SU-DHL-6 (cell line): ENCODE measurements around the gene PRND.
"Not testable (repeated sequence)": the region's sequence is repeated elsewhere in the genome, so short reads cannot be mapped to it uniquely, and the experiment has no call there.

Source experiments
- H2AFZ ChIP-seq: fragments of 200-600 bp; sonication (generic); 2 replicates; pipeline ENCODE4 v1.6.1; 2014; ENCODE audit warnings: low read depth, mild to moderate bottlenecking, moderate library complexity, mixed read lengths, antibody characterized with exemption, low read length; ENCODE audit not compliant: severe bottlenecking
- H3F3A ChIP-seq: fragments of 200-600 bp; shearing (Covaris generic); 2 replicates; pipeline ENCODE4 v1.6.0; 2016; ENCODE audit warnings: antibody characterized with exemption, mild to moderate bottlenecking; ENCODE audit not compliant: insufficient read depth
- H3K27ac ChIP-seq: fragments of 200-600 bp; sonication (generic); 2 replicates; pipeline ENCODE4 v1.5.1; 2016; ENCODE audit warnings: low read depth, mild to moderate bottlenecking, low read length, moderate library complexity, mixed read lengths
- H3K27me3 ChIP-seq: fragments of 200-600 bp; sonication (generic), shearing (Covaris generic); 2 replicates; pipeline ENCODE4 v1.6.0; 2014; ENCODE audit warnings: mild to moderate bottlenecking, low read length
- H3K36me3 ChIP-seq: fragments of 200-600 bp; sonication (generic); 2 replicates; pipeline ENCODE4 v1.6.1; 2014; ENCODE audit warnings: mild to moderate bottlenecking, low read length, mixed read lengths
- H3K4me2 ChIP-seq: fragments of 300-600, 200-600 bp; shearing (Covaris generic), sonication (generic); 2 replicates; pipeline ENCODE4 v1.6.0; 2014; ENCODE audit warnings: low read length, low read depth, mild to moderate bottlenecking; ENCODE audit not compliant: poor library complexity, severe bottlenecking
- H3K4me3 ChIP-seq: fragments of 200-600 bp; sonication (generic); 2 replicates; pipeline ENCODE4 v1.5.1; 2014; ENCODE audit warnings: antibody characterized with exemption, low read length, mild to moderate bottlenecking, mixed read lengths; ENCODE audit not compliant: insufficient read depth, poor library complexity, severe bottlenecking
- H3K79me2 ChIP-seq: fragments of 200-600 bp; sonication (generic); 2 replicates; pipeline ENCODE4 v1.6.1; 2014; ENCODE audit warnings: mild to moderate bottlenecking, low read length, moderate library complexity; ENCODE audit not compliant: insufficient read depth
- H3K9ac ChIP-seq: fragments of 200-600 bp; sonication (generic); 2 replicates; pipeline ENCODE4 v1.7.0; 2014; ENCODE audit warnings: mild to moderate bottlenecking, low read length
- H3K9me2 ChIP-seq: fragments of 200-600 bp; sonication (generic); replicated peaks from 2 replicates; pipeline ENCODE4 v1.6.1; 2014; ENCODE audit warnings: low read length; ENCODE audit not compliant: insufficient read depth
- H3K9me3 ChIP-seq: fragments of 200-600 bp; sonication (generic); 2 replicates; pipeline ENCODE4 v1.6.1; 2014; ENCODE audit warnings: low read length, mixed read lengths; ENCODE audit not compliant: insufficient read depth
- H4K20me1 ChIP-seq: fragments of 200-600 bp; sonication (generic); 2 replicates; pipeline ENCODE4 v1.6.1; 2014; ENCODE audit warnings: low read depth, mild to moderate bottlenecking, antibody characterized with exemption, low read length, moderate library complexity, mixed read lengths
- CTCF ChIP-seq: fragments of 200-600 bp; sonication (generic); IDR thresholded peaks from one replicate; pipeline ENCODE4 v1.5.1; 2017; ENCODE audit warnings: antibody characterized with exemption, mild to moderate bottlenecking, low read length, moderate library complexity; ENCODE audit not compliant: insufficient read depth, poor library complexity, severe bottlenecking
- EZH2phosphoT487 ChIP-seq: fragments of 200-600 bp; sonication (generic), shearing (Covaris generic); conservative IDR thresholded peaks from 2 replicates; pipeline ENCODE4 v1.6.1; 2018; ENCODE audit warnings: mild to moderate bottlenecking, antibody characterized with exemption, low read length, moderate library complexity, mixed read lengths

PRND gene

GRCh38 chr20:4722571-4722970 is 862 bp downstream of the PRND start:
- Histone ChIP-seq H3F3A (no peaks in the 10 kb centered on the region), H4K20me1 (no peaks in the 10 kb centered on the region), H2AFZ (no peak overlapping the region), H3K9me3 (no peaks in the 10 kb centered on the region), H3K27ac (no peak overlapping the region), H3K79me2 (no peaks in the 10 kb centered on the region), H3K9me2 (no peaks in the 10 kb centered on the region), H3K27me3 (no peaks in the 10 kb centered on the region), H3K9ac (no peak overlapping the region), H3K36me3 (no peaks in the 10 kb centered on the region), H3K4me3 (no peak overlapping the region), H3K4me2 (no peak overlapping the region)
- TF ChIP-seq EZH2phosphoT487 (no peak), CTCF (no peak)

- Histone ChIP-seq H3F3A (no peaks in the 10 kb centered on the region), H3K27me3 (no peaks in the 10 kb centered on the region), H3K9me3 (no peaks in the 10 kb centered on the region), H3K9me2 (no peaks in the 10 kb centered on the region), H3K4me2 (no peak overlapping the region), H3K27ac (no peak overlapping the region), H3K9ac (no peak overlapping the region), H4K20me1 (no peaks in the 10 kb centered on the region), H3K36me3 (no peaks in the 10 kb centered on the region), H3K4me3 (no peak overlapping the region), H3K79me2 (no peaks in the 10 kb centered on the region), H2AFZ (no peak overlapping the region)
- TF ChIP-seq EZH2phosphoT487: no peak
- no peak for TF ChIP-seq CTCF
Measured at GRCh38 chr20:4722993-4723392, 1.3 kb downstream of the PRND start.

GRCh38 chr20:4723553-4723952 is 1.8 kb downstream of the PRND start:
- not testable (repeated sequence) for H3K9me2 ChIP-seq, H4K20me1 ChIP-seq, H3K4me2 ChIP-seq, H3K79me2 ChIP-seq, H3F3A ChIP-seq, H2AFZ ChIP-seq, H3K9me3 ChIP-seq, H3K4me3 ChIP-seq, H3K9ac ChIP-seq, H3K36me3 ChIP-seq, H3K27me3 ChIP-seq, H3K27ac ChIP-seq

GRCh38 chr20:4724459-4725262 is 3.0 kb downstream of the PRND start:
- Histone ChIP-seq H3K9me3 (no peaks in the 10 kb centered on the region), H3K4me3 (no peak overlapping the region), H3K27me3 (no peaks in the 10 kb centered on the region), H3K36me3 (no peaks in the 10 kb centered on the region), H3K27ac (no peak overlapping the region), H3K9me2 (no peaks in the 10 kb centered on the region), H3F3A (no peaks in the 10 kb centered on the region), H2AFZ (no peak overlapping the region), H3K79me2 (no peaks in the 10 kb centered on the region), H3K4me2 (no peak overlapping the region), H3K9ac (no peak overlapping the region), H4K20me1 (no peaks in the 10 kb centered on the region)
- TF ChIP-seq CTCF: no peak
- no peak for TF ChIP-seq EZH2phosphoT487
